ENCODE measurements around the gene CA4. TPM values are rescaled to one million over a fixed set of nuclear protein-coding genes. Genes with fewer than 3 reads are reported as not detected.
"Not testable (repeated sequence)": the region's sequence is repeated elsewhere in the genome, so short reads cannot be mapped to it uniquely, and the experiment has no call there.

Gene CA4
- total RNA-seq, 4 donors from 2014 or later, result 2.1 to 8.3 (median 4.3) TPM

DNA sequence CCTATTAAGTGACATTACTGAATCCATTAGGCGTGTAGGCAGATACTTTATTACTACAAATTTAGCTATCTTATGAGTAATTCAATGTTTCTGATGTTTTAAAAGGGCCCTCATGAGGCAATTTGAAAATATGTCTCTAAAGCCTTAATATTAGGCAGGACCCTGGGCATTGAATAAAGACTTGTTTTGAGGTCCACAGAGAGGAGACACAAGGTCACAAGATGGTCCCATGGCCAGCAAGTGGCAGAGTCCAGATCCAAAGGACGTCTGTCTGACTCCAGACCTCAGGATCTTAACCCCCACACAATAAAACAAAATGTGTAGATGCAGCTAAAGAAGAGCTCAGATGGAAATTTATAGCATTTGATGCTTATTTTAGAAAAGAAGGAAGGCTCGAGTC, 39.2 kb upstream of the CA4 start:
- no peaks in the 10 kb centered on the region for H3K4me1 ChIP-seq
- no peak overlapping the region for H3K27ac ChIP-seq (replicated peaks in 1 of 4)
- no peaks in the 10 kb centered on the region for H3K27me3 ChIP-seq
- no peak overlapping the region for H3K4me3 ChIP-seq
- 66% methylated on average over 3 of the region's 3 CpGs for WGBS
- intact Hi-C loops (cut with DNase I), result no loop called here
- no peak for TF ChIP-seq EP300 (IDR thresholded peaks at IDR 0.05)
- TF ChIP-seq POLR2A (IDR thresholded peaks at IDR 0.05; ENCODE audit: low read depth), result no peak
- TF ChIP-seq, protein P1, sequence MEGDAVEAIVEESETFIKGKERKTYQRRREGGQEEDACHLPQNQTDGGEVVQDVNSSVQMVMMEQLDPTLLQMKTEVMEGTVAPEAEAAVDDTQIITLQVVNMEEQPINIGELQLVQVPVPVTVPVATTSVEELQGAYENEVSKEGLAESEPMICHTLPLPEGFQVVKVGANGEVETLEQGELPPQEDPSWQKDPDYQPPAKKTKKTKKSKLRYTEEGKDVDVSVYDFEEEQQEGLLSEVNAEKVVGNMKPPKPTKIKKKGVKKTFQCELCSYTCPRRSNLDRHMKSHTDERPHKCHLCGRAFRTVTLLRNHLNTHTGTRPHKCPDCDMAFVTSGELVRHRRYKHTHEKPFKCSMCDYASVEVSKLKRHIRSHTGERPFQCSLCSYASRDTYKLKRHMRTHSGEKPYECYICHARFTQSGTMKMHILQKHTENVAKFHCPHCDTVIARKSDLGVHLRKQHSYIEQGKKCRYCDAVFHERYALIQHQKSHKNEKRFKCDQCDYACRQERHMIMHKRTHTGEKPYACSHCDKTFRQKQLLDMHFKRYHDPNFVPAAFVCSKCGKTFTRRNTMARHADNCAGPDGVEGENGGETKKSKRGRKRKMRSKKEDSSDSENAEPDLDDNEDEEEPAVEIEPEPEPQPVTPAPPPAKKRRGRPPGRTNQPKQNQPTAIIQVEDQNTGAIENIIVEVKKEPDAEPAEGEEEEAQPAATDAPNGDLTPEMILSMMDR (IDR thresholded peaks at IDR 0.05), result no peak
- TF ChIP-seq POLR2AphosphoS5 (IDR thresholded peaks at IDR 0.05), result no peak
- H3K36me3 ChIP-seq, result no peaks in the 10 kb centered on the region
- no peaks in the 10 kb centered on the region for H3K9me3 ChIP-seq
- no peak for DNase-seq (ENCODE audit: extremely low spot score)

DNA sequence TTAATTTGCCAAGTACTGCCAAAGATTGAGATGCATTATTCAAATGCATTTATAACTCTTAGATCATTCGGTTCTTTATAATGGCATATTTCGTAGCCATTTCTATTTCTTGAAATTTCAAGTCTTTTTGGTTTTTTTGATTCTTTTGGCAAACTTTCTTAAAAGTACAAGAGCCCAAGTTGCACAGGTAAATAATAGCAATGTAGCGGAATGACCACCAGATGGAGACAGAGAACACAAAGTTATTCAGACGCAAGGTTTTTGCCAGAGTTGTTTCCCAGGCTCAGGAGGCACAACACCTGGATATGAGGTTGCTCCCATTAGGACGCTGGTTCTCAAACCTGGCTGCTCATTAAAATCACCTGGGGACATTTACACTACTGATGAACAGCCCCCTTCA, 38.1 kb upstream of the CA4 start:
- intact Hi-C loops (cut with DNase I); H3K27me3 ChIP-seq; H3K9me3 ChIP-seq; H3K4me3 ChIP-seq; H3K27ac ChIP-seq (replicated peaks in 1 of 4); DNase-seq (ENCODE audit: extremely low spot score); H3K4me1 ChIP-seq; H3K36me3 ChIP-seq: not testable (repeated sequence)
- TF ChIP-seq, protein P1 (IDR thresholded peaks at IDR 0.05), result peak; percentile 6 to 22 (median 15)
- WGBS, result 0% methylated on average over 4 of the region's 5 CpGs

DNA sequence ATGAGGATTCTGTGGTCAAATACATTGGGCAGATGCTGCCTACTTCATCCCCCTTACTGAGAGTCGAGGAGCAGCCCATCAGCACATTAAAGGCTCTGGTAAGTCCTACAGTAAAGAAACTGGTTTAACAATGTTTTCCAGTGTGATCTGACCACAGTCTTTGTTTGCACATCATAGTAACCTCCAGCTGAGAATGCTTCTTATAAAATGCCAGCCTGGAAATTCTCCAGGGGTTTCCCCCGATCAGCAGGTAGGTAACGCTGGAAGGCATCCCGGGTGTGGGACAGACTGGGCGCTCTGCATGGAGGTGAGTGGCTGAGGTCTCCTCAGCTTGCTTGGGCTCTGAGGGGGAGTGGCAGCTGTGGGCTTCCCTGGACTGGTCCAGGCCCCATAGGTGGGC, 34.4 kb upstream of the CA4 start:
- H3K4me3 ChIP-seq; H3K4me1 ChIP-seq; H3K27ac ChIP-seq (replicated peaks in 1 of 4); H3K36me3 ChIP-seq; H3K9me3 ChIP-seq; H3K27me3 ChIP-seq; intact Hi-C loops (cut with DNase I); DNase-seq (ENCODE audit: extremely low spot score): not testable (repeated sequence)
- no CpG with 5 or more reads among the region's 5 CpGs for WGBS

DNA sequence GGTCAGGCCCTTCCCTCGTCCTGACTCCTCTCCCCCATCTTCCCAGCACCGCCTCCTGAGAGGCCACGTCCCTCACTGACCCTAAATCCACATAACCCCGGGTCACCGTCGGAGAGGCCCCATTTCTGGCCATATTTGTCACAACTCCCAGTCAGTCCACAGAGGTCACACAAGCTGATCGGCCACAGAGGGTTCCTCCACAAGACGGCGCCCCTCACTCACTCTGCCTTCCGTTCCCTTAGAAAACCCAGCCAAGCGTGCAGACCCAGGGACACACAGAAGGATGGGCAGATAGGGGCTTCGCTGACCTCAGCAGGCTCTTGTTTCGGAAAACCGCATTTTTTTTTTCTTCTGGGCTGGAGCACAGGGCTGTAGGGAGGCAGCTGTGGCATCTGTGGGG, 33.6 kb upstream of the CA4 start:
- WGBS, result no CpG with 5 or more reads among the region's 14 CpGs
- not testable (repeated sequence) for H3K4me3 ChIP-seq, H3K27me3 ChIP-seq

DNA sequence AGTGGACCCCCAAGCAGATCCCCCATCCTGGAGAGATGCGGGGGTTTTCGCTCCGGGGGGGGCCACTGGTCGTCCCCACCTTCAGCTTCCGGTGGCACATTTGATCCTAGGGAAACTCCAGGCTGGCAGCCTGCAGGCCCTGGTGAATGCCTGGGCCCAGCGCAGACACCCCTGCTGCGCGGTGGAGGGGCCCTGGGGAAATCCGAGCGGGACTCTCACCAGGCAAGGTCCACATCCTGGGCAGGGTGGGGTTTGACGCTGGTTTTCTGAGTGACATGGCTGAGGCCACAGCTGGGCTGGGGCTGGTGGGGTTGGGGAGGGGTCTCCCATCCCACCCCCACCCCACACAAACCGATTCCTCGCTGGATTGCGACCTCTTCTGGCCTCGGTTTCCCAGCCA, 30.6 kb upstream of the CA4 start:
- H3K4me1 ChIP-seq; H3K27me3 ChIP-seq; H3K9me3 ChIP-seq; H3K4me3 ChIP-seq; intact Hi-C loops (cut with DNase I); DNase-seq (ENCODE audit: extremely low spot score); H3K36me3 ChIP-seq; H3K27ac ChIP-seq (replicated peaks in 1 of 4): not testable (repeated sequence)
- no CpG with 5 or more reads among the region's 15 CpGs for WGBS

More for the DNA sequence above, 33.6 kb upstream of the CA4 start:
- H3K27ac ChIP-seq (replicated peaks in 1 of 4); H3K4me1 ChIP-seq; intact Hi-C loops (cut with DNase I); H3K36me3 ChIP-seq; H3K9me3 ChIP-seq; DNase-seq (ENCODE audit: extremely low spot score): not testable (repeated sequence)

DNA sequence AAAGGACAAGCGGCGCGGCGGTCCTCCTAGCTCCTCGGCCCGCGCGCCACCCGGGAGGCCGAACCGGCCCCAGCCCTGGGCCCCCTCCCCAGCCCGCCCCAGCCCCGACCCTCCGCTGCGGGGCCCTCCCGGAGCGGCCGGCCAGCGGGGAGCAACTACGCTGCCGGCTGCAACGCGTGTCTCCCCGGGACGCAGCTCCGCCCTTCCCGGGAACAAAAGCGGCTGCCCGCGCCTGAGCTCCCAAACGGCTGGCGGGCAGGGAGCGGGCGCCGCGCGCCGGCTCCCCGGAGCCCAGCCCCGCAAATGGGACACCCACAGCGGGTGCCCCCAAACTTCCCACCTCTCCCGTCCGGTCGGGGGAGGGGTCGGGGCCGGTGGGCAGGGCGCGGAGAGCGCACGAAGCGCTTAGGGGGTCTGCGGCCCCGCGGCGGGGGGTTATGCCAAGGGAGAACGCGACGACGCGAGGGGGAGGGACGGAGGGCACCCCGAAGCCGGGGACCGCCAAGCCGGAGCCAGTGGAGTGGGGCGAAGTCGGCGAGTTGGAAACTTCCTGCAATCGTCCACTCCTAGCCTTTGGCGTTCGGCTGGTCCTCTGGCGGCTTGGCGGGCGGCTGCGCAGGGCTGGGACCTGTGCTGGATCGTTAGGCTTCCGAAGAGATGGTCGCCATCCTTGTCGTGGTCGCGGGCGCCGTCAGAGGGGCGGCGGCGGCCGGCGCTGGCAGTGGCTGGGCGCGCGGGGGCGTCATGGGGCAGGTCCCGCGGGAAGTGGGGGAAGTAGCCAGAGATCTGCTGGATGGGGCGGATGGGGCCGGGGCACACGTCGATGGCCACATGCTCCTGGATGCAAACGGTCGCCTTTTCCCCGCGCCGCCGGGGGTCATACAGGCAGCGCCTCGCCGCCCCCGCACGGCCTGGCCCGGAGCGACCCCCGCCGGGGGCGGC, 29.7 kb upstream of the CA4 start:
- H3K27me3 ChIP-seq; H3K27ac ChIP-seq (replicated peaks in 1 of 4); H3K9me3 ChIP-seq; DNase-seq (ENCODE audit: extremely low spot score); H3K36me3 ChIP-seq; intact Hi-C loops (cut with DNase I); H3K4me1 ChIP-seq: not testable (repeated sequence)
- WGBS, result no CpG with 5 or more reads among the region's 114 CpGs
- H3K4me3 ChIP-seq, result peak overlapping the region in 1 of 4 donors; percentile 52

Measured in esophagus muscularis mucosa (tissue), 4 donors.